ENCODE data around the gene AFAP1L1. TPM values are rescaled to one million over a fixed set of nuclear protein-coding genes. Genes with fewer than 3 reads are reported as not detected.
A peak's percentile ranks its signal among the peaks of the same experiment; 100 is the strongest.

Gene AFAP1L1
- total and polyA plus RNA-seq, 2 of the 13 experiments (the other 11 are each of a cell fraction or from before 2014, with no cell fraction given), result 0.38 to 1.0 TPM

DNA sequence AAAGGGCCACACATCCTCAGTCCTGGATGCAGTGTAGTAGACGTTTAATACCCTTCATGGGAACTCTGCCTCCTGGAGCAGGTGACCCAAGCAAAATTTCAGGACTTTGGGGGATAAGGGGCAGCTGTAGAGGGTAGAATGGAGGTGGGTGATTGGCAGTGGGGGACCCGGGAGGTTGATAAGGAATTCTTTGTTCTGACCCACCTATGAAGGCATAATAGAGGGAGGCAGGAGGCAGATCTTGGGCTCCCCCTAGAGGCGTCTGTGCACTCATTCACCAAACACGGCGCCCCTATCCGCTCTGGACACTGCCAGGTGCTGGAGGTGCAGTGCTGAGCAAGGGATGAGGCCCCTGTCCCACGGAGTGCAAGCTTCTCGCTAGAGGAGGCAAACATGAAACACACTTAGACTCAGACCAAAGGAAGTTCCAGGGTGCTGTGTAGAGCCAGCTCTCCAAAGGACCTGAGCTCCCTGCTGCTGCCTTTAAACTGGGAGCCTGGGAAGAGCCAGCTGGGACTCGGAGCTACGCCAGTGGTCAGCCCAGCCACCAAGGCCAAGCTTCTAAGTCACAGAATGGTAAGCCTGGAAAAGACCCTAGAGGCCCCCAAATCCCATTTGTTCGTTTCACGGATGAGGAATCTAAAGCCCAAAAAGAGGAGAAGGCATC is 99.8 kb downstream of the AFAP1L1 start:
- no peak overlapping the region for H3K27ac ChIP-seq (ENCODE audit: extremely low read length, insufficient read depth, low read length)
- DNase-seq (ENCODE audit: low spot score) (peak; percentile 61), ATAC-seq (peak; percentile 85), FAIRE-seq (peak; percentile 23)
- no peak overlapping the region for H2AFZ ChIP-seq (ENCODE audit: low read length)
- H3K27me3 ChIP-seq (ENCODE audit: control insufficient read depth in 1 of 2, insufficient read depth in 2 of 2, low read length in 2 of 2), result no peaks in the 10 kb centered on the region; a peak in 1 of 5 replicates
- H3K4me1 ChIP-seq (ENCODE audit: insufficient read depth, low read length), result peaks cover 18% of the 10 kb centered on the region
- H3K9ac ChIP-seq (ENCODE audit: insufficient read depth, low read depth, low read length), result no peak overlapping the region
- ChIA-PET CTCF (ENCODE audit: low intra/inter-chr PET ratio, low total read pairs) (interaction anchor here (0.8 to 3.2 kb wide), 2 partner anchors 54 to 63 kb away, joined by 3 to 26 read pairs; no protein-coding TSS in a partner anchor), POLR2A (interaction anchor here (1.8 kb wide), 1 partner anchor 51 kb away, joined by 9 read pairs; no protein-coding TSS in a partner anchor)
- H3K4me3 ChIP-seq (replicated peaks in 1 of 3; ENCODE audit: insufficient read depth in 1 of 3, low read depth in 2 of 3, low read length in 3 of 3), result no peak overlapping the region
- WGBS (ENCODE audit: low lambda C conversion rate), result 21% methylated on average over 11 of the region's 12 CpGs
- intact Hi-C loops (cut with micrococcal nuclease; ENCODE audit: unreplicated experiment) (loop anchor here (1.0 kb wide), 1 partner anchor 54 kb away; no protein-coding TSS in a partner anchor), in situ Hi-C loops (cut with HindIII; ENCODE audit: extremely low pct_ligation_motif_present, low pct_unique_long_range_greater_than_20kb) (loop anchor here (5.0 kb wide), 1 partner anchor 49 kb away; no protein-coding TSS in a partner anchor)
- BruUV-seq (replicated peaks), result no TSS peak
- H4K20me1 ChIP-seq (ENCODE audit: insufficient read depth, low read length), result no peaks in the 10 kb centered on the region
- H3K4me2 ChIP-seq (ENCODE audit: low read depth, low read length), result no peak overlapping the region
- H3K9me3 ChIP-seq (ENCODE audit: low read length), result no peaks in the 10 kb centered on the region
- no peaks in the 10 kb centered on the region for H3K36me3 ChIP-seq (replicated peaks in 1 of 2; ENCODE audit: control insufficient read depth in 1 of 2, insufficient read depth in 2 of 2, low read length in 2 of 2)
- no peaks in the 10 kb centered on the region for H3K79me2 ChIP-seq (ENCODE audit: insufficient read depth, low read length)
- peak; percentile 57 for TF ChIP-seq SMC3 (IDR thresholded peaks at IDR 0.05; ENCODE audit: low read length)
- TF ChIP-seq ZNF274 (CRISPR knock-in tag; IDR thresholded peaks at IDR 0.05), result peak; percentile 52; the same call in 1 of the 2 replicates
- peak; percentile 75 for TF ChIP-seq XRCC5 (optimal IDR thresholded peaks at IDR 0.05; ENCODE audit: low read length)
- no peak for TF ChIP-seq TBL1XR1 (IDR thresholded peaks at IDR 0.05; ENCODE audit: borderline replicate concordance, low read length, partially characterized antibody)
- TF ChIP-seq, protein P1, sequence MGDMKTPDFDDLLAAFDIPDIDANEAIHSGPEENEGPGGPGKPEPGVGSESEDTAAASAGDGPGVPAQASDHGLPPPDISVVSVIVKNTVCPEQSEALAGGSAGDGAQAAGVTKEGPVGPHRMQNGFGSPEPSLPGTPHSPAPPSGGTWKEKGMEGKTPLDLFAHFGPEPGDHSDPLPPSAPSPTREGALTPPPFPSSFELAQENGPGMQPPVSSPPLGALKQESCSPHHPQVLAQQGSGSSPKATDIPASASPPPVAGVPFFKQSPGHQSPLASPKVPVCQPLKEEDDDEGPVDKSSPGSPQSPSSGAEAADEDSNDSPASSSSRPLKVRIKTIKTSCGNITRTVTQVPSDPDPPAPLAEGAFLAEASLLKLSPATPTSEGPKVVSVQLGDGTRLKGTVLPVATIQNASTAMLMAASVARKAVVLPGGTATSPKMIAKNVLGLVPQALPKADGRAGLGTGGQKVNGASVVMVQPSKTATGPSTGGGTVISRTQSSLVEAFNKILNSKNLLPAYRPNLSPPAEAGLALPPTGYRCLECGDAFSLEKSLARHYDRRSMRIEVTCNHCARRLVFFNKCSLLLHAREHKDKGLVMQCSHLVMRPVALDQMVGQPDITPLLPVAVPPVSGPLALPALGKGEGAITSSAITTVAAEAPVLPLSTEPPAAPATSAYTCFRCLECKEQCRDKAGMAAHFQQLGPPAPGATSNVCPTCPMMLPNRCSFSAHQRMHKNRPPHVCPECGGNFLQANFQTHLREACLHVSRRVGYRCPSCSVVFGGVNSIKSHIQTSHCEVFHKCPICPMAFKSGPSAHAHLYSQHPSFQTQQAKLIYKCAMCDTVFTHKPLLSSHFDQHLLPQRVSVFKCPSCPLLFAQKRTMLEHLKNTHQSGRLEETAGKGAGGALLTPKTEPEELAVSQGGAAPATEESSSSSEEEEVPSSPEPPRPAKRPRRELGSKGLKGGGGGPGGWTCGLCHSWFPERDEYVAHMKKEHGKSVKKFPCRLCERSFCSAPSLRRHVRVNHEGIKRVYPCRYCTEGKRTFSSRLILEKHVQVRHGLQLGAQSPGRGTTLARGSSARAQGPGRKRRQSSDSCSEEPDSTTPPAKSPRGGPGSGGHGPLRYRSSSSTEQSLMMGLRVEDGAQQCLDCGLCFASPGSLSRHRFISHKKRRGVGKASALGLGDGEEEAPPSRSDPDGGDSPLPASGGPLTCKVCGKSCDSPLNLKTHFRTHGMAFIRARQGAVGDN (CRISPR knock-in tag; IDR thresholded peaks at IDR 0.05), result 0 out of 2 replicates have a peak, but pooled peaks have one; percentile 34
- TF ChIP-seq, protein P2, sequence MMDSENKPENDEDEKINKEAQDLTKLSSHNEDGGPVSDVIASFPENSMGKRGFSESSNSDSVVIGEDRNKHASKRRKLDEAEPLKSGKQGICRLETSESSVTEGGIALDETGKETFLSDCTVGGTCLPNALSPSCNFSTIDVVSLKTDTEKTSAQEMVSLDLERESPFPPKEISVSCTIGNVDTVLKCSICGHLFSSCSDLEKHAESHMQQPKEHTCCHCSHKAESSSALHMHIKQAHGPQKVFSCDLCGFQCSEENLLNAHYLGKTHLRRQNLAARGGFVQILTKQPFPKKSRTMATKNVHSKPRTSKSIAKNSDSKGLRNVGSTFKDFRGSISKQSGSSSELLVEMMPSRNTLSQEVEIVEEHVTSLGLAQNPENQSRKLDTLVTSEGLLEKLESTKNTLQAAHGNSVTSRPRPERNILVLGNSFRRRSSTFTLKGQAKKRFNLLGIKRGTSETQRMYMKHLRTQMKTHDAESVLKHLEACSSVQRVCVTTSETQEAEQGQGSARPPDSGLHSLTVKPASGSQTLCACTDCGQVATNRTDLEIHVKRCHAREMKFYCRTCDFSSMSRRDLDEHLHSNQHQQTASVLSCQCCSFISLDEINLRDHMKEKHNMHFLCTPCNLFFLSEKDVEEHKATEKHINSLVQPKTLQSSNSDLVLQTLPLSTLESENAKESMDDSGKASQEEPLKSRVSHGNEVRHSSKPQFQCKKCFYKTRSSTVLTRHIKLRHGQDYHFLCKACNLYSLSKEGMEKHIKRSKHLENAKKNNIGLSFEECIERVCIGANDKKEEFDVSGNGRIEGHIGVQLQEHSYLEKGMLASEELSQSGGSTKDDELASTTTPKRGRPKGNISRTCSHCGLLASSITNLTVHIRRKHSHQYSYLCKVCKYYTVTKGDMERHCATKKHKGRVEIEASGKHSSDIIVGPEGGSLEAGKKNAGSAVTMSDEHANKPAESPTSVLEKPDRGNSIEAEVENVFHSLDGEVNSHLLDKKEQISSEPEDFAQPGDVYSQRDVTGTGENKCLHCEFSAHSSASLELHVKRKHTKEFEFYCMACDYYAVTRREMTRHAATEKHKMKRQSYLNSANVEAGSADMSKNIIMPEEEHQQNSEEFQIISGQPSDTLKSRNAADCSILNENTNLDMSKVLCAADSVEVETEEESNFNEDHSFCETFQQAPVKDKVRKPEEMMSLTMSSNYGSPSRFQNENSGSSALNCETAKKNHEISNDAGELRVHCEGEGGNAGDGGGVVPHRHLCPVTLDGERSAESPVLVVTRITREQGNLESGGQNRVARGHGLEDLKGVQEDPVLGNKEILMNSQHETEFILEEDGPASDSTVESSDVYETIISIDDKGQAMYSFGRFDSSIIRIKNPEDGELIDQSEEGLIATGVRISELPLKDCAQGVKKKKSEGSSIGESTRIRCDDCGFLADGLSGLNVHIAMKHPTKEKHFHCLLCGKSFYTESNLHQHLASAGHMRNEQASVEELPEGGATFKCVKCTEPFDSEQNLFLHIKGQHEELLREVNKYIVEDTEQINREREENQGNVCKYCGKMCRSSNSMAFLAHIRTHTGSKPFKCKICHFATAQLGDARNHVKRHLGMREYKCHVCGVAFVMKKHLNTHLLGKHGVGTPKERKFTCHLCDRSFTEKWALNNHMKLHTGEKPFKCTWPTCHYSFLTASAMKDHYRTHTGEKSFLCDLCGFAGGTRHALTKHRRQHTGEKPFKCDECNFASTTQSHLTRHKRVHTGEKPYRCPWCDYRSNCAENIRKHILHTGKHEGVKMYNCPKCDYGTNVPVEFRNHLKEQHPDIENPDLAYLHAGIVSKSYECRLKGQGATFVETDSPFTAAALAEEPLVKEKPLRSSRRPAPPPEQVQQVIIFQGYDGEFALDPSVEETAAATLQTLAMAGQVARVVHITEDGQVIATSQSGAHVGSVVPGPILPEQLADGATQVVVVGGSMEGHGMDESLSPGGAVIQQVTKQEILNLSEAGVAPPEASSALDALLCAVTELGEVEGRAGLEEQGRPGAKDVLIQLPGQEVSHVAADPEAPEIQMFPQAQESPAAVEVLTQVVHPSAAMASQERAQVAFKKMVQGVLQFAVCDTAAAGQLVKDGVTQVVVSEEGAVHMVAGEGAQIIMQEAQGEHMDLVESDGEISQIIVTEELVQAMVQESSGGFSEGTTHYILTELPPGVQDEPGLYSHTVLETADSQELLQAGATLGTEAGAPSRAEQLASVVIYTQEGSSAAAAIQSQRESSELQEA (CRISPR knock-in tag; IDR thresholded peaks at IDR 0.05; ENCODE audit: not compliant biosample characterization), result peak; percentile 42
- no peak for TF ChIP-seq KDM5B (CRISPR knock-in tag; IDR thresholded peaks at IDR 0.05; ENCODE audit: borderline replicate concordance)
- TF ChIP-seq GLI4 (CRISPR knock-in tag; IDR thresholded peaks at IDR 0.05; ENCODE audit: borderline replicate concordance), result 0 out of 2 replicates have a peak, but pooled peaks have one; percentile 63
- TF ChIP-seq FOXC1 (CRISPR knock-in tag; IDR thresholded peaks at IDR 0.05; ENCODE audit: borderline replicate concordance), result 0 out of 2 replicates have a peak, but pooled peaks have one; percentile 33
- TF ChIP-seq RAD21 (CRISPR knock-in tag; IDR thresholded peaks at IDR 0.05), result peak; percentile 59
- TF ChIP-seq EZH2 (conservative IDR thresholded peaks at IDR 0.05; ENCODE audit: low read depth, low read length), result no peak

All from HepG2 (cell line).